Measurements from ENCODE around the gene SFRP2.

The SFRP2 gene, protein sequence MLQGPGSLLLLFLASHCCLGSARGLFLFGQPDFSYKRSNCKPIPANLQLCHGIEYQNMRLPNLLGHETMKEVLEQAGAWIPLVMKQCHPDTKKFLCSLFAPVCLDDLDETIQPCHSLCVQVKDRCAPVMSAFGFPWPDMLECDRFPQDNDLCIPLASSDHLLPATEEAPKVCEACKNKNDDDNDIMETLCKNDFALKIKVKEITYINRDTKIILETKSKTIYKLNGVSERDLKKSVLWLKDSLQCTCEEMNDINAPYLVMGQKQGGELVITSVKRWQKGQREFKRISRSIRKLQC

DNA sequence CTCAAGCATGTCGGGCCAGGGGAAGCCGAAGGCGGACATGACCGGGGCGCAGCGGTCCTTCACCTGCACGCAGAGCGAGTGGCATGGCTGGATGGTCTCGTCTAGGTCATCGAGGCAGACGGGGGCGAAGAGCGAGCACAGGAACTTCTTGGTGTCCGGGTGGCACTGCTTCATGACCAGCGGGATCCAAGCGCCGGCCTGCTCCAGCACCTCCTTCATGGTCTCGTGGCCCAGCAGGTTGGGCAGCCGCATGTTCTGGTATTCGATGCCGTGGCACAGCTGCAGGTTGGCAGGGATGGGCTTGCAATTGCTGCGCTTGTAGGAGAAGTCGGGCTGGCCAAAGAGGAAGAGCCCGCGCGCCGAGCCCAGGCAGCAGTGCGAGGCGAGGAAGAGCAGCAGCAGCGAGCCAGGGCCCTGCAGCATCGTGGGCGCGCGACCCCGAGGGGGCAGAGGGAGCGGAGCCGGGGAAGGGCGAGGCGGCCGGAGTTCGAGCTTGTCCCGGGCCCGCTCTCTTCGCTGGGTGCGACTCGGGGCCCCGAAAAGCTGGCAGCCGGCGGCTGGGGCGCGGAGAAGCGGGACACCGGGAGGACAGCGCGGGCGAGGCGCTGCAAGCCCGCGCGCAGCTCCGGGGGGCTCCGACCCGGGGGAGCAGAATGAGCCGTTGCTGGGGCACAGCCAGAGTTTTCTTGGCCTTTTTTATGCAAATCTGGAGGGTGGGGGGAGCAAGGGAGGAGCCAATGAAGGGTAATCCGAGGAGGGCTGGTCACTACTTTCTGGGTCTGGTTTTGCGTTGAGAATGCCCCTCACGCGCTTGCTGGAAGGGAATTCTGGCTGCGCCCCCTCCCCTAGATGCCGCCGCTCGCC is at the start of gene SFRP2:
SFRP2 (minus strand) TSS at position 671 of the 864 bp plus-strand sequence; CDS start at position 423, 248 bp downstream.
- no peak for DNase-seq (ENCODE audit: extremely low read depth, low read depth)
- TF ChIP-seq, protein P1, sequence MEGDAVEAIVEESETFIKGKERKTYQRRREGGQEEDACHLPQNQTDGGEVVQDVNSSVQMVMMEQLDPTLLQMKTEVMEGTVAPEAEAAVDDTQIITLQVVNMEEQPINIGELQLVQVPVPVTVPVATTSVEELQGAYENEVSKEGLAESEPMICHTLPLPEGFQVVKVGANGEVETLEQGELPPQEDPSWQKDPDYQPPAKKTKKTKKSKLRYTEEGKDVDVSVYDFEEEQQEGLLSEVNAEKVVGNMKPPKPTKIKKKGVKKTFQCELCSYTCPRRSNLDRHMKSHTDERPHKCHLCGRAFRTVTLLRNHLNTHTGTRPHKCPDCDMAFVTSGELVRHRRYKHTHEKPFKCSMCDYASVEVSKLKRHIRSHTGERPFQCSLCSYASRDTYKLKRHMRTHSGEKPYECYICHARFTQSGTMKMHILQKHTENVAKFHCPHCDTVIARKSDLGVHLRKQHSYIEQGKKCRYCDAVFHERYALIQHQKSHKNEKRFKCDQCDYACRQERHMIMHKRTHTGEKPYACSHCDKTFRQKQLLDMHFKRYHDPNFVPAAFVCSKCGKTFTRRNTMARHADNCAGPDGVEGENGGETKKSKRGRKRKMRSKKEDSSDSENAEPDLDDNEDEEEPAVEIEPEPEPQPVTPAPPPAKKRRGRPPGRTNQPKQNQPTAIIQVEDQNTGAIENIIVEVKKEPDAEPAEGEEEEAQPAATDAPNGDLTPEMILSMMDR (IDR thresholded peaks at IDR 0.05; ENCODE audit: low read depth, low read length, missing control alignments): no peak
- H3K4me3 ChIP-seq (replicated peaks; ENCODE audit: low read depth, low read length): peak within 1 kb of the TSS; percentile 30

DNA sequence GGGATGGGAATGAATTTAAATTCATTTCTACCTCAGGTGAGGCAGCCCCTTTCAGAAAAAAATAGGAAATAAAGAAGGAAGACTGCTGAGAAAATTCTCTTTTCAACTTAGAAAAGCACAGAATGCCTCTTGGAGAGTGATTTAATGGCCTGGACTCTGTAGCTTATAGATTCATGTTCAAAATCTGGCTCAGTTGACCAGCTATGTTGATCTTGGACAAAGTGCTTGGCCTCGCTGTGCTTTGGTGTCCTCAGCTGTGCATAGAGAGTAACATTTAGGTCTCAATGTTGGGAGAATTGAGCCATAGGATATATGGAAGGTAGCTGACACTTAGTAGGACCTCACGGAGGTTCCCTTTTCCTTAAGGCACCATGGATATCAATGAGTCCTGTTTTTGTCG is 49.7 kb upstream of the SFRP2 start:
- no peak overlapping the region for H3K4me3 ChIP-seq (replicated peaks; ENCODE audit: low read depth, low read length)
- no peak for DNase-seq (ENCODE audit: extremely low read depth, low read depth)

DNA sequence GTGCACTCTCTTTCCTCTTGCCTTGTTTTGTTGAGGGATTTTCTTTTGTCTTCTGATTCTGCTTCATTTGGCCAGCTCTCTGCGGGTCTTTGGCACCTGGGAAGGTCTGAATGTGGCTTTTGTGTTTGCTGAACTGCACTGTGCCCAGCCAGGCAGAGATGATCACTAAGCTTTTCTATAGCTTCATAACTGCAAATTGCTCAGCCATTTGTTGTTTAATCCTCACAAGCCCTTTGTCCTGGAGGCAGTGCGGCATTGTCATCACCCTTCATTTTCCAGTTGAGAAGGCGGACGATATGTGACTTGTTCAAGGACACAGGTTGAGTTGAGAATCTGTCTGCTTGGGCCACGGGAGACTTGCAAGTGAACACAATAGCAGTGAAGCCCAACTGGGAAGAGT is 46.0 kb upstream of the SFRP2 start:
- H3K4me3 ChIP-seq (replicated peaks; ENCODE audit: low read depth, low read length): no peak overlapping the region
- no peak for DNase-seq (ENCODE audit: extremely low read depth, low read depth)
- TF ChIP-seq, protein P1 (IDR thresholded peaks at IDR 0.05; ENCODE audit: low read depth, low read length, missing control alignments): no peak

More for the DNA sequence above, 49.7 kb upstream of the SFRP2 start:
- TF ChIP-seq, protein P1 (IDR thresholded peaks at IDR 0.05; ENCODE audit: low read depth, low read length, missing control alignments): no peak

DNA sequence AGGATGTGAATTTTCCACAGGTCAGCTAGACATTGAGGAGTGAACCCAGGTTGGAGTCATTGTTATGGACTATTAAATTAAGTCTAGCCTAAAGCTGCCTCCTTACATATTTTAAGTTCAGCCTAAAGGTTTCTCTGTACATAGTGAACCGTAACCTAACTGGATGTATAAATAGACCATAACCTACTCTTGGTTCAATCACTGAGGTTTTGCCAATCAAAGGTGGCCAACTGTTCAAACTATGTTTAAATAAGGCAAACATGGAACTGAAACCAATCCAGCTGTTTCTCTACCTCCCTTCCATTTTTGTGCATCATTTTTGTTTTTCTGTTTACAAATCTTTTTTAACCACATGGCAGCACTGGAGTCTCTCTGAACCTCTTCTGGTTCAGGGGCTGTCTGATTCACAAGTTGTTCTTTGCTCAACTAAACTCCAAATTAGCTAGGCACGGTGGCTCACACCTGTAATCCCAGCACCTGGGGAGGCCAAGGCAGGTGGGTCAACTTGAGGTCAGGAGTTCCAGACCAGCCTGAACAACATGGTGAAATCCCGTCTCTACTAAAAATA is 43.9 kb upstream of the SFRP2 start:
- TF ChIP-seq, protein P1 (IDR thresholded peaks at IDR 0.05; ENCODE audit: low read depth, low read length, missing control alignments): no peak
- no peak for DNase-seq (ENCODE audit: extremely low read depth, low read depth)

DNA sequence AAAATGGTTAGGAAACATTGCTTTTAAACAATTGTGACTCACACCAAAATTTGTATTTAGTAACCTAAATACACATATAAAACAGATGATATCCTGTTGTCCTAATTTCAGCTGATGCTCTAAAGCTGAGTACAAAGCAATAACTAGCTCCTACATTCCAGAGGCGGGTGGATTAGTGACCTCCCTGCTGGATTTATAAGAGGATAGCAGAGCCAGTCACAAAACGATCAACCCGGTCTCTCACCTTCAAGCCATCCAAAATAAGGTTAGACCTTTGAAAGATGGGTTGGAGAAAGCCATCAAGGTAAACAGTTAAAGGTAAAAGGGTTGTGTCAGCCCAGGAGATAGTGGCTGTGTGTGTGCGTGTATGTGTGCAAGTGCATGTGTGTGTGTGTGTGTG is 43.2 kb upstream of the SFRP2 start:
- H3K4me3 ChIP-seq (replicated peaks; ENCODE audit: low read depth, low read length): no peak overlapping the region
- TF ChIP-seq, protein P1 (IDR thresholded peaks at IDR 0.05; ENCODE audit: low read depth, low read length, missing control alignments): no peak
- no peak for DNase-seq (ENCODE audit: extremely low read depth, low read depth)

More for the DNA sequence above, 43.9 kb upstream of the SFRP2 start:
- H3K4me3 ChIP-seq (replicated peaks; ENCODE audit: low read depth, low read length): no peak overlapping the region

DNA sequence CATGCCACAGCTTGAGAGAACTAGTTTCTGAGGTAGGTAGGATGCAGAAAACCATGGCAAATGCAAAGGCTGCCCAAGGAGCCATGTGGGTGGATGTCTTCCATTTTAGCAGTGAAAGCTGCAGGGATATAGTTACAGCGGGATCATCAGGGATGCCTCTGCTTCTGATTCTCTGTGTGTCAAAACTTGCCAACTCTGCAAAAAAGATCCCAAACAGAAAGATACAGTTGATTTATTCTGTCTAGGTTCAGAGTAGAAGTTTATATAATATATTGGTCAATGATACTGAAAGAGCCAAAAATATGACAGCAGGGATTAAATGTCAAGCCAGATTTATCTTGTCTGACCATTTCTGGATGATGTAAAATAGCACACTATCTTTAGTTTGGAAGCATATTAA is 42.4 kb upstream of the SFRP2 start:
- no peak for DNase-seq (ENCODE audit: extremely low read depth, low read depth)
- no peak overlapping the region for H3K4me3 ChIP-seq (replicated peaks; ENCODE audit: low read depth, low read length)
- TF ChIP-seq, protein P1 (IDR thresholded peaks at IDR 0.05; ENCODE audit: low read depth, low read length, missing control alignments): no peak

Measured in HFF-Myc (cell line).